ENCODE data around the gene SERPINA6.

GRCh38 chr14:94304243-94304642 is 18.9 kb downstream of the SERPINA6 start:
- TF ChIP-seq CTCF (IDR thresholded peaks at IDR 0.05 in 2 of 3, conservative IDR thresholded peaks at IDR 0.05 in 1 of 3; ENCODE audit: borderline replicate concordance in 1 of 3, insufficient read depth in 1 of 3, low read depth in 2 of 3, low read length in 2 of 3) (no peak), FOSL1 (IDR thresholded peaks at IDR 0.05; ENCODE audit: low read depth) (no peak), POLR2A (IDR thresholded peaks at IDR 0.05; ENCODE audit: borderline replicate concordance, extremely low read depth, insufficient read depth, insufficient read length) (no peak), EGR1 (IDR thresholded peaks at IDR 0.05; ENCODE audit: low read depth) (no peak), SIN3A (IDR thresholded peaks at IDR 0.05; ENCODE audit: low read depth) (no peak), YY1 (IDR thresholded peaks at IDR 0.05; ENCODE audit: extremely low read depth, insufficient replicate concordance, low read depth, low read length) (no peak), POLR2AphosphoS5 (IDR thresholded peaks at IDR 0.05; ENCODE audit: low read depth, low read length) (no peak), ZBTB33 (IDR thresholded peaks at IDR 0.05; ENCODE audit: extremely low read depth, insufficient replicate concordance, low read length) (no peak), JUND (IDR thresholded peaks at IDR 0.05) (no peak), ATF3 (IDR thresholded peaks at IDR 0.05) (no peak), CEBPB (IDR thresholded peaks at IDR 0.05; ENCODE audit: low read depth) (no peak), MAX (IDR thresholded peaks at IDR 0.05) (no peak), ZFX (IDR thresholded peaks at IDR 0.05) (no peak)

Measured in HCT116 (cell line).